K562 (cell line): ENCODE data around the gene FMR1. TPM values are rescaled to one million over a fixed set of nuclear protein-coding genes. Genes with fewer than 3 reads are reported as not detected.

Source experiments
- ATAC-seq: fragments of 200-7000 bp; cut with Tn5 transposase; 3 replicates; pipeline ENCODE4 v1.9.1; 2020; ENCODE audit warnings: moderate library complexity
- BruUV-seq: library from RNA; stranded (reverse); fragments of 400-500 nt; replicated peaks from 2 replicates; lab custom pipeline; 2021; lab: Mats Ljungman, UMichigan
- CTCF ChIA-PET: fragments of 300-600 bp; formaldehyde crosslinking; extraction: SDS; loops from one replicate; lab custom pipeline; 2021; ENCODE audit warnings: low intra/inter-chr PET ratio; lab: Yijun Ruan, JAX
- POLR2A ChIA-PET: fragments of 300-600, 350-650 bp; sonication (Branson Sonifier 250); formaldehyde crosslinking; extraction: SDS; loops from one replicate; lab custom pipeline; 2021; ENCODE audit warnings: antibody characterized with exemption, inconsistent platforms; lab: Yijun Ruan, JAX
- DNase-seq, 4 experiments: peaks; one replicate each; pipeline versions ENCODE4 v3.0.0 to v3.0.0-alpha.2; 2011 to 2018; ENCODE audit warnings: low spot score in 3 of 4, mixed read lengths in 3 of 4; ENCODE audit errors: extremely low read depth in 1 of 4
- FAIRE-seq: peaks from 2 replicates; lab custom pipeline; 2011; peaks lifted over from hg19 to GRCh38; lab: Jason Lieb, UNC
- H2AFZ ChIP-seq: 2 replicates; pipeline ENCODE4 v1.6.0; 2011; ENCODE audit warnings: low read depth, low read length, control low read depth, inconsistent platforms
- H3K27ac ChIP-seq: fragments of 200-600 bp; 3 replicates; pipeline ENCODE4 v1.8.0; 2011; ENCODE audit warnings: low read depth, mild to moderate bottlenecking, control low read depth, inconsistent platforms, low read length, moderate library complexity, mixed read lengths; ENCODE audit errors: extremely low read depth
- H3K27me3 ChIP-seq, 2 experiments: fragments of 300-600 bp in 1 of 2; 2 replicates in 1 of 2; 3 replicates in 1 of 2; pipeline versions ENCODE4 v1.6.0 to v1.8.0; 2011; ENCODE audit warnings: inconsistent platforms in 2 of 2, low read length in 2 of 2, mild to moderate bottlenecking in 1 of 2, mixed read lengths in 1 of 2, moderate library complexity in 1 of 2; ENCODE audit not compliant: control insufficient read depth in 2 of 2, insufficient read depth in 2 of 2
- H3K36me3 ChIP-seq: fragments of 300-600 bp; 3 replicates; pipeline ENCODE4 v1.8.0; 2011; ENCODE audit warnings: mild to moderate bottlenecking, low read length, inconsistent platforms; ENCODE audit not compliant: control insufficient read depth, insufficient read depth
- H3K4me1 ChIP-seq, 2 experiments: fragments of 200-600 bp in 1 of 2; replicated peaks in 1 of 2; 2 replicates in 1 of 2; 3 replicates in 1 of 2; pipeline versions ENCODE4 v1.5.1 to v1.8.0; 2011; ENCODE audit warnings: inconsistent platforms in 2 of 2, low read length in 2 of 2, mild to moderate bottlenecking in 1 of 2, mixed read lengths in 1 of 2, moderate library complexity in 1 of 2; ENCODE audit not compliant: control insufficient read depth in 2 of 2, insufficient read depth in 2 of 2
- H3K4me2 ChIP-seq: 2 replicates; pipeline ENCODE4 v1.6.1; 2011; ENCODE audit warnings: low read length, control low read depth, inconsistent platforms, mixed read lengths; ENCODE audit not compliant: insufficient read depth
- H3K4me3 ChIP-seq: fragments of 200-600 bp; sonication (generic), shearing (Covaris generic); 2 replicates; pipeline ENCODE4 v1.5.1; 2016; ENCODE audit warnings: control low read depth, inconsistent platforms
- H3K79me2 ChIP-seq: fragments of 200-600 bp; 3 replicates; pipeline ENCODE4 v1.8.0; 2011; ENCODE audit warnings: low read length, inconsistent platforms; ENCODE audit not compliant: control insufficient read depth, insufficient read depth
- H3K9ac ChIP-seq, 2 experiments: 2 replicates each; pipeline versions ENCODE4 v1.6.0 to v1.6.1; 2011; ENCODE audit warnings: low read depth in 2 of 2, low read length in 2 of 2, control low read depth in 1 of 2, inconsistent platforms in 1 of 2, mild to moderate bottlenecking in 1 of 2, mixed read lengths in 1 of 2; ENCODE audit not compliant: insufficient read depth in 1 of 2
- H3K9me1 ChIP-seq: one replicate; pipeline ENCODE4 v1.6.0; 2011; ENCODE audit warnings: inconsistent platforms, mild to moderate bottlenecking, low read length, moderate library complexity; ENCODE audit not compliant: control insufficient read depth, insufficient read depth
- H3K9me3 ChIP-seq: replicated peaks from 2 replicates; pipeline ENCODE4 v1.5.1; 2011; ENCODE audit warnings: low read depth, low read length, inconsistent platforms; ENCODE audit not compliant: control insufficient read depth, insufficient read depth
- H4K20me1 ChIP-seq: replicated peaks from 2 replicates; pipeline ENCODE4 v1.6.1; 2011; ENCODE audit warnings: low read length, inconsistent platforms, mixed read lengths; ENCODE audit not compliant: control insufficient read depth, insufficient read depth
- BRD4 ChIP-seq: fragments of 200-600 bp; sonication (generic); IDR thresholded peaks from 2 replicates; pipeline ENCODE4 v1.6.1; 2017; ENCODE audit warnings: inconsistent platforms
- ESRRA ChIP-seq: fragments of 450-650 bp; IDR thresholded peaks from 2 replicates; pipeline ENCODE4 v1.6.1; 2014; ENCODE audit warnings: low read depth, mild to moderate bottlenecking, moderate library complexity, borderline replicate concordance
- NUFIP1 ChIP-seq: fragments of 450-650 bp; IDR thresholded peaks from 2 replicates; pipeline ENCODE4 v1.6.1; 2018; ENCODE audit not compliant: partially characterized antibody
- SLC30A9 ChIP-seq: fragments of 250-450 bp; sonication (Bioruptor Pico); IDR thresholded peaks from 2 replicates; pipeline ENCODE4 v1.8.0; 2022; ENCODE audit warnings: mild to moderate bottlenecking, moderate library complexity
- SMARCC2 ChIP-seq: fragments of 450-650 bp; IDR thresholded peaks from 2 replicates; pipeline ENCODE4 v1.6.1; 2017; ENCODE audit warnings: antibody characterized with exemption, moderate library complexity, mild to moderate bottlenecking, low read depth
- TSC22D4 ChIP-seq: fragments of 450-650 bp; IDR thresholded peaks from 2 replicates; pipeline ENCODE4 v1.6.1; 2016; ENCODE audit warnings: missing genetic modification characterization, missing biosample characterization, control low read depth
- ZHX1 ChIP-seq: fragments of 150-350 bp; conservative IDR thresholded peaks from 2 replicates; pipeline ENCODE4 v1.6.1; 2014; ENCODE audit warnings: low read length
- ZNF592 ChIP-seq: fragments of 450-650 bp; IDR thresholded peaks from 2 replicates; pipeline ENCODE4 v1.6.1; 2017; ENCODE audit warnings: antibody characterized with exemption, mild to moderate bottlenecking
- ZNF668 ChIP-seq: fragments of 250-450 bp; sonication (Bioruptor Pico); IDR thresholded peaks from 2 replicates; pipeline ENCODE4 v1.8.0; 2022; ENCODE audit warnings: mild to moderate bottlenecking, inconsistent platforms
- WGBS: fragments of 100-300 bp; shearing (Covaris generic); methylation state at CpG from one replicate; pipeline ENCODE4 v1.1.6; 2016; ENCODE audit warnings: low coverage, mixed read lengths; ENCODE audit not compliant: insufficient coverage; ENCODE audit errors: missing lambda C conversion rate; 5-methylcytosine and 5-hydroxymethylcytosine counted together
- in situ Hi-C: fragments of 300-500 bp; cut with MboI; formaldehyde crosslinking; loops from 4 replicates; pipeline ENCODE4 v1.15.0; 2018; ENCODE audit warnings: inconsistent platforms, mixed read lengths
- intact Hi-C: fragments of 100-400 bp; cut with micrococcal nuclease; formaldehyde crosslinking; loops from 2 replicates; pipeline ENCODE4 v1.14.2; 2022
- polyA plus RNA-seq, 8 experiments: library from polyadenylated mRNA; depleted of rRNA in 4 of 8; stranded (reverse) in 5 of 8; unstranded in 3 of 8; fragments of >200 nt; fragmentation: Nextera tagmentation in 2 of 8; fragmentation: Illumina TruSeq in 1 of 8; extraction: Ambion mirVana in 2 of 8; extraction: Trizol in 1 of 8; gene quantifications; 2 replicates each; pipeline versions ENCODE4 v1.2.1 to v1.2.3, GENCODE V29; 2011 to 2014; ENCODE audit warnings: inconsistent platforms in 1 of 8, missing spikeins in 1 of 8
- total RNA-seq, 7 experiments: library from RNA; depleted of rRNA in 6 of 7; stranded (reverse); fragments of >200 nt in 6 of 7; fragmentation: Illumina TruSeq in 2 of 7; extraction: Trizol in 2 of 7; gene quantifications; 2 replicates each; pipeline versions ENCODE4 v1.2.1 to v1.2.3, GENCODE V29; 2011 to 2021; ENCODE audit warnings: low replicate concordance in 1 of 7

FMR1 gene
- total and polyA plus RNA-seq, 9 of the 15 experiments (the other 6 are each of a cell fraction or from before 2014, with no cell fraction given): 4.8 to 26.5 (median 20.5) TPM

- no peak overlapping the region for H3K27ac ChIP-seq
- H3K9me3 ChIP-seq: no peaks in the 10 kb centered on the region
- TF ChIP-seq SLC30A9 (CRISPR knock-in tag) (no peak), ZNF668 (no peak), ESRRA (no peak)
- TF ChIP-seq, all 486 proteins: peak for 0
- in situ Hi-C loops: no loop called here
- ChIA-PET CTCF (no interaction called here), POLR2A (interaction anchor here (0.6 to 0.8 kb wide), 3 partner anchors 12 to 42 kb away, joined by 3 to 4 read pairs (median 3); no protein-coding TSS in a partner anchor)
- H3K36me3 ChIP-seq: peaks cover 9% of the 10 kb centered on the region; the same call in 2 of the 3 replicates
- DNase-seq (no peak), ATAC-seq (peak; percentile 36), FAIRE-seq (no peak)
- no peak overlapping the region for H3K4me3 ChIP-seq
- BruUV-seq: no TSS peak
- H3K4me2 ChIP-seq: no peak overlapping the region
- intact Hi-C loops: no loop called here
- H3K9me1 ChIP-seq: peaks cover 4% of the 10 kb centered on the region
- no peak overlapping the region for H2AFZ ChIP-seq
- no peaks in the 10 kb centered on the region for H3K27me3 ChIP-seq
- H3K79me2 ChIP-seq: peaks cover 75% of the 10 kb centered on the region
- H3K4me1 ChIP-seq: peaks cover 0 to 5% of the 10 kb centered on the region in 2 experiments; a peak in 2 of 5 replicates
- 55% methylated on average over 3 of the region's 3 CpGs for WGBS
- H4K20me1 ChIP-seq: no peaks in the 10 kb centered on the region; the same call in 1 of the 2 replicates
- H3K9ac ChIP-seq: no peak overlapping the region
Measured at GRCh38 chrX:147920161-147920666, 8.5 kb downstream of the FMR1 start.

- WGBS: 46% methylated on average over 1 of the region's 1 CpG
- TF ChIP-seq ZNF592 (no peak), NUFIP1 (no peak), ZHX1 (no peak), TSC22D4 (no peak), SMARCC2 (no peak), BRD4 (no peak)
Measured at GRCh38 chrX:147923605-147924004, 11.9 kb downstream of the FMR1 start.

More at GRCh38 chrX:147923605-147924004, 11.9 kb downstream of the FMR1 start:
- no peaks in the 10 kb centered on the region for H3K27me3 ChIP-seq
- intact Hi-C loops: no loop called here
- H3K27ac ChIP-seq: no peak overlapping the region
- no peak overlapping the region for H3K4me3 ChIP-seq
- no peaks in the 10 kb centered on the region for H3K9me1 ChIP-seq
- no peak overlapping the region for H3K9ac ChIP-seq
- H2AFZ ChIP-seq: no peak overlapping the region
- no peaks in the 10 kb centered on the region for H4K20me1 ChIP-seq
- FAIRE-seq: no peak
- POLR2A ChIA-PET: no interaction called here
- ATAC-seq: no peak
- no peaks in the 10 kb centered on the region for H3K9me3 ChIP-seq
- peaks cover 19% of the 10 kb centered on the region; the same call in 2 of the 3 replicates for H3K36me3 ChIP-seq
- H3K4me2 ChIP-seq: no peak overlapping the region
- H3K79me2 ChIP-seq: peaks cover 41% of the 10 kb centered on the region
- no TSS peak for BruUV-seq
- CTCF ChIA-PET: no interaction called here
- H3K4me1 ChIP-seq: no peaks in the 10 kb centered on the region
- DNase-seq: no peak
- in situ Hi-C loops: no loop called here
